Subcutaneous preadipocyte (primary cell): ENCODE data around the gene STK32B. TPM values are rescaled to one million over a fixed set of nuclear protein-coding genes. Genes with fewer than 3 reads are reported as not detected.

Experiments used
- small RNA-seq: library from RNA; depleted of rRNA; stranded (forward); fragments of <200 nt; gene quantifications from one replicate; pipeline ENCODE3, GENCODE V24; 2012
- total RNA-seq: library from RNA; depleted of rRNA; stranded (reverse); fragments of >200 nt; gene quantifications from 2 replicates; pipeline ENCODE4 v1.2.3, GENCODE V29; 2012

The STK32B gene
- 2.2 and 3.7 TPM in 2 replicates for total RNA-seq

DNA sequence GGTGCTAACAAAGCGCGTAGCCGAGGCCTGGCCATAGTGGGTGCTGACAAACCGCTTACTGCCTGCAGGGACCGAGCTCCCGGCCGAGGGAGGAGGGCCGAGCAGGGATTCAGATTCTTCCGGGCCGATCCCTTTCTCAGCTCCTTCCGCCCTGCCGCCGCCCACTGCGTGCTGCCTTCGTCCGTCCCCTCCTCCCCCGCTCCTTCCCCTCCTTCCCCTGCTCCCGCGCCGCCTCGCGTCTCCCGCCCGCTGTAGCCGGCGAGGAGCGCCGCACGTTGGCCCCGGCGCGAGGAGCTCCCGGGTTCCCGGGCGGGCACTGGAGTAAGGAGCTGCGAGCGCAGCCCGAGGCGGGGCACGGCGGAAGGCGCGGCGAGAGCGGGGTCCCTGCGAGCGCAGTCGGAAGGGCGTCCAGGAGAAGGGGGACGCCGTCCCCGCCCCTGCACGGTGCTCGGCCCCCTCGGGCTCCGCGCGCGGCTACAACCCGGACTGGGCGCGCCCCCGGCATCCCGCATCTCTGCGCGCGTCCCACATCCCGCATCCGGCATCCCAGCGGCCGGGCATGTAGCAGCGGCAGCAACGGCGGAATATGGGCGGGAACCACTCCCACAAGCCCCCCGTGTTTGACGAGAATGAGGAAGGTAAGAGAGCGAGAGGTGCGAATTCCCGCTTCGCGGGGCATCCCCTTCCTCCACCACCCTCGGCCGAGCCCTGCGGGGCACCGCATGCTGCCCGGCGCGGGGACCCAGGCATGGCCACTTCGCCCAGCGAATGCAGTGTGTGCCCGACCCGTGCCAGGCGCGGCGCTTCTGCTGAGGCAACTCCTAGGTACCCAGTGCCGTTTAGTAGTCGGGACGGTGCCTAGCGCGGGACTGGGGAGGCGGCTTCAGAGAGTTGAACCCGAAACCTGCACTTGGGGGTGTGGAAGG lies at the start of gene STK32B:
TSS of gene STK32B (plus strand) at position 203 of the 926 bp plus-strand sequence.

GRCh38 chr4:5019274-5019673 lies 32.0 kb upstream of the STK32B start, which contains the start of gene CYTL1:
Gene CYTL1 (minus strand): TSS chr4:5019458. CDS start chr4:5019445, 13 bp downstream.

Small RNA genes lying within 50 kb of the gene (small RNA-seq; reads per million reads assigned to genes)
- gene RF00019 = not detected

Other genes starting within 250 kb of the STK32B start
- 10.4 and 17.6 TPM in 2 replicates for gene MSX1, start 191.8 kb upstream of the STK32B start, total RNA-seq
- gene CYTL1, start 32.0 kb upstream of the STK32B start, total RNA-seq = 0.20 and 0.37 TPM in 2 replicates